Activated CD4-positive, alpha-beta T cell treated with anti-CD3 and anti-CD28 coated beads for 1 hour (primary cell): ENCODE measurements around the gene PROC.
"Not testable (repeated sequence)": the region's sequence is repeated elsewhere in the genome, so short reads cannot be mapped to it uniquely, and the experiment has no call there.

Source experiments
- DNase-seq: peaks from one replicate; pipeline ENCODE4 v3.0.0-alpha.2; 2020

Gene PROC

DNA sequence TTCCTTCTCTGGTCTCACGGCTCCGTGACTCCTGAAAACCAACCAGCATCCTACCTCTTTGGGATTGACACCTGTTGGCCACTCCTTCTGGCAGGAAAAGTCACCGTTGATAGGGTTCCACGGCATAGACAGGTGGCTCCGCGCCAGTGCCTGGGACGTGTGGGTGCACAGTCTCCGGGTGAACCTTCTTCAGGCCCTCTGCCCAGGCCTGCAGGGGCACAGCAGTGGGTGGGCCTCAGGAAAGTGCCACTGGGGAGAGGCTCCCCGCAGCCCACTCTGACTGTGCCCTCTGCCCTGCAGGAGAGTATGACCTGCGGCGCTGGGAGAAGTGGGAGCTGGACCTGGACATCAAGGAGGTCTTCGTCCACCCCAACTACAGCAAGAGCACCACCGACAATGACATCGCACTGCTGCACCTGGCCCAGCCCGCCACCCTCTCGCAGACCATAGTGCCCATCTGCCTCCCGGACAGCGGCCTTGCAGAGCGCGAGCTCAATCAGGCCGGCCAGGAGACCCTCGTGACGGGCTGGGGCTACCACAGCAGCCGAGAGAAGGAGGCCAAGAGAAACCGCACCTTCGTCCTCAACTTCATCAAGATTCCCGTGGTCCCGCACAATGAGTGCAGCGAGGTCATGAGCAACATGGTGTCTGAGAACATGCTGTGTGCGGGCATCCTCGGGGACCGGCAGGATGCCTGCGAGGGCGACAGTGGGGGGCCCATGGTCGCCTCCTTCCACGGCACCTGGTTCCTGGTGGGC lies 10.0 kb downstream of the PROC start:
- no peak for DNase-seq

GRCh38 chr2:127428815-127429109 lies 10.5 kb downstream of the PROC start:
- DNase-seq = no peak

- no peak for DNase-seq
Observed at GRCh38 chr2:127429291-127429690, 11.1 kb downstream of the PROC start.

DNA sequence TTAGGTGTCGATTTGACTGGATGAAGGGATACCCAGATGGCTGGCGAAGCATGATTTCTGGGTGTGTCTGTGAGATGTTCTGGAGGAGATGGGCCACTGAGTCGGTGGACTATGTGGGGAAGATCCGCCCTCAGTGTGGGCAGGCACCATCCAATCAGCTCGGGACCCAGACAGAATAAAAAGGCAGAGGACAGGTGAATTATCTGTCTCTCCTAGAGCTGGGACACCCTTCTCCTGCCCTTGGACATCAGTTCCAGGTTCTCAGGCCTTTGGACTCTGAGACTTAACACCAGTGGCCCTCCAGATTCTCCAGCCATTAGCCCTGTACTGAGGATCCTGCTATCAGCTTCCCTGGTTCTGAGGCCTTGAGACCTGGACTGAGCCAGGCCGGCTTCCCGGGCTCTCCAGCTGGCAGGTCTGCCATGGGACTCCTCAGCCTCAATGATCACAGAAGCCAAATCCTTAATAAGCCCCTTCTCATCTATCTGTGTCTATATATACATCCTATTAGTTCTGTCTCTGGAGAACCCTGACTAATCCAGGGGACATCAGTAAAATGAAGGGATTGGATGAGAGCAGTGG lies 11.7 kb downstream of the PROC start:
- DNase-seq = no peak

DNA sequence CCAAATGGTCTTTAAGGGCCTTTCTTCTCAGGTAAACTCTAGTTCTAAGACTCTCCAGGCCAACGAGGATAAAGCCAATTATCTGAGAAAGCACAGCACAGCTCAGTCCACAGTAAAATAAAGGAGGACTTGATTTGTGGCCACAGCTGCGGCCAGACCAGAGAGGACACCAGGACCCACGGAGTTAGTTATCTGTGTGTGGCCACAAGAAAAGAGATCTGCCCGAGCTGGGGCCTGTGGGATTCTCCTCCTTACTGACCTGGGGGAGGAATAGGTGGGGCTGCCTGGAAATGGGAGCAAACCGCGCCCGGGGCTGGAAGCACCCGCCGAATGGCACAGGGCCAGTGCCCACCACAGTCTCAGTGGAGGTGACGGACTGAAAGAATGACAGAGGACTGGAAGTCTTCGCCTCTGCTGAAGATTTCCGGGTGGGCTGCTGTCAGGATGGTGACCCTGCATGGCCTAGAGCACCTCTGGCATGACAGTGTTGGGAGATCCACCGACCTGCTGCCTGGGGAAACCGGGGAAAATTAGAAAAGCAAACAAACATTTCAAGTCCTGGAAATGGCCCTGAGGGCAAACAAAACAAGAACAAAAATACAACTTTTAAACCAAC lies 13.3 kb downstream of the PROC start:
- DNase-seq = no peak

DNA sequence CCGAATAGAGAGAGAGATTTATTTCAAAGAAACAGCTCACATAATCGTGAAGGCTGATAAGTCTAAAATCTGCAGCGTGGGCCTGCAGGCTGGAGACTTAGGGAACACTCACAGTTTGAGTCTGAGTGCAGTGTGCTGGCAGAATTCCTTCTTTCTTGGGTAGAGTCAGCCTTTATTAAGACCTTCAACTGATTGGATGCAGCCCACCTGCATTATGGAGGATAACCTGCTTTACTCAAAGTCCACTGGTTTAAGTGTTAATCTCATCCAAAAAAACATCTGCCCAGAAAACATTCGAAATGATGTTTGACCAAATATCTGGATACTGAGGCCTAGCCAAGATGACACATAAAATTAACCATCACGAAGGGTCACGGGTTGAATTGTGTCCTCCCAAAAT lies 16.3 kb downstream of the PROC start:
- DNase-seq = no peak

GRCh38 chr2:127437056-127437455 lies 18.8 kb downstream of the PROC start:
- DNase-seq = no peak

GRCh38 chr2:127437781-127438726 lies 19.8 kb downstream of the PROC start:
- DNase-seq = no peak

DNA sequence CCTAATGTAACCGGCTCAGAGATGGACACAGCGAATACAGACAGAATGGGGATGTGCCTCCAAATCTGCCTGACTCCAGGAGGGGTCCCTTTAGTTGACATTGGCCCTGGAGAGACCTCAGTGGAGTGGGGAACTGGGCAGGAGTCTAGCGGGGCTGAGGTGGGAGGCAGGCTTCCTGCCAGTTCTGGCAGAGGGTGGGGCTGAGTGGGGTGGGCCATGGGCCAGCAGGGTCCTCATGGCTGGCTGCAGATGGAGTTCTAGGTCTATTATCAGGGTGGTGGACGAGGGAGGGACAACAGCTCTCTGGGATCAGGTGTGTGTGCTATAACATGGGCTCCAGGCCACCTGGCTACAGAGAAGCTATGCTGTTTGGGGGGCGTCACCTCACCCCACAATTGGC lies 21.1 kb downstream of the PROC start:
- no peak for DNase-seq

DNA sequence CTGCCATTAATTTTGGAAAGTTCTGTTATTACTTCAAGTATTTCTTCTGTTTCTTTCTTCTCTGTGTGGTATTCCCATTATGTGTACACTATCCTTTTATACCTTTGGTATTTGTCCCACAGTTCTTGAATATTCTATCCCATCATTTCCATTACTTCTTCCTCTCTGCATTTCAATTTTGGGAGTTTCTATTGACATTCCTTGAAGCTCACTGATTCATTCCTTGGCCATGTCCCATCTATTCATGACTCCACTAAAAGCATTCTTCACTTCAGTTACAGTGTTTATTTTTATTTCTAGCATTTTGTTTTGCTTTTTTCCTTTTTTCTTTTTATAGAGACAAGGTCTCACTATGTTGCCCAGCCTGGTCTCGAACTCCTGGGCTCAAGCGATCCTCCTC lies 30.3 kb downstream of the PROC start:
- DNase-seq = no peak

GRCh38 chr2:127449414-127449813 lies 31.2 kb downstream of the PROC start:
- no peak for DNase-seq

DNA sequence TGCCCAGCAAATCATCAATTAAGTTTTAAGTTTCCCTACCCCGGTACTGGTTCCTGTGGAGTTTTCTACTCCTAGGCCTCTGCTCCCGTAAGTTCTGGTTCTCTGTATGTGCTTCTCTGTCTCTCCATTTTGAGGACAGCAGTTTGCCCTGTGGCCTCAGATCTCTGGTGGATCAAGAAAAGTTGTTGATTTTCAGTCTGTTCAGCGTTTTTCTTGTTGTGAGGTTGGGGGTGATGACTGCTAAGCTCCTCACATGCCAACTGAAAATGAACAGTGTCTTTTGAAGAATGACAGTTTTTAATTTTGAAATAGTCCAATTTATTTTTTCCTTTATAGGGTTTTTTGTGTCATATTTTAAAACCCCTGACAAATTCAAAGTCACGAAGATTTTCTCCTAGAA lies 31.7 kb downstream of the PROC start:
- DNase-seq = no peak

GRCh38 chr2:127451981-127452380 lies 33.8 kb downstream of the PROC start:
- no peak for DNase-seq

DNA sequence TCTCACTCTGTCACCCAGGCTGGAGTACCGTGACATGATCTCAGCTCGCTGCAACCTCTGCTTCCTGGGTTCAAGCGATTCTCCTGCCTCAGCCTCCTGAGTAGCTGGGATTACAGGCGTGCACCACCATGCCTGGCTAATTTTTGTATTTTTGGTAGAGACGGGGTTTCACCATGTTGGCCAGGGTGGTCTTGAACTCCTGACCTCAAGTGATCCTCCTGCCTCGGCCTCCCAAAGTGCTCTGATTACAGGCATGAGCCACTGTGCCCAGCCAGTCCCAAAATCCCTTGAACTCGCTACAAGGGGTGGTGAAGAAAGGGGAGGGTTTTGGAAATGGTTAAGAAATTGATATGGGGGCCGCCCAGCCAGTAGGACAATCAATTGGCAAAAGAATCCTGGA lies 34.2 kb downstream of the PROC start:
- DNase-seq = not testable (repeated sequence)

GRCh38 chr2:127453013-127453391 lies 34.8 kb downstream of the PROC start:
- no peak for DNase-seq

DNA sequence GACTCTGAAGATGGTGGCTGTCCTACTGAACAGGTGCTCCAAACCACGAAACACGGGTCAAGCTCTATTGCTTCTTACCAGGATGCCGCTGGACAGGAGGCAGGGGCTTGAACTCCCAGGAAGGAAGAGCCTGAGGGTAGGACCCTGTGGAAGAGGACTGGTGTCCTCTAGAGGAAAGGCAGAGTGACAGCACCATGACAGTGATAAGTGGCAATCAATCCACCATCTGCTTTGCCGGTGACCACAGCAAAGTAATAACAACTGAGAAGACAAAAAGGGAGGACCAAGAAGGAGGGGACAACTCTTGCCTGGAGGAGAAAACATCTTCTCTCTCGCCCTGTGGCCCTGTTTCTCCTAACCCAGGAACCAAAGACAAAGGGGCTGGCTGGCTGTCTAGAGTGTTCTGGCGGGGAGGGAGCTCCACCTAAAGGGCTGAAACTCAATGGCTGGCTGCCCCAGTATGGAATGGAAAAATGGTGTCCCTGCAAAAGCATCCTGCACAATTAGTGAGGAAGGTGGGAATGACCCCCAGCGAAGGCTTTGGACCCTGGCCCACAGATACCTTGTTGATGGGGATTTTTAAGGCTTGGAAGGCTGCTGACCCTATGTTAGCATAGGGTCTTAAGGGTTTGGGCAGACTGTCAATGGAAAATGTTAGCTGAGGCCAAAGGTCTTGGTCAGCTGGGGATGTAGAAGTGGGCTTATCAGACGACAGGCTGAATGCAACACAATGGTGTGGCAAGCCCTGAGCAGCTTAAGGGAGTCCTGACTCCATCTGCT lies 35.4 kb downstream of the PROC start:
- DNase-seq = no peak

DNA sequence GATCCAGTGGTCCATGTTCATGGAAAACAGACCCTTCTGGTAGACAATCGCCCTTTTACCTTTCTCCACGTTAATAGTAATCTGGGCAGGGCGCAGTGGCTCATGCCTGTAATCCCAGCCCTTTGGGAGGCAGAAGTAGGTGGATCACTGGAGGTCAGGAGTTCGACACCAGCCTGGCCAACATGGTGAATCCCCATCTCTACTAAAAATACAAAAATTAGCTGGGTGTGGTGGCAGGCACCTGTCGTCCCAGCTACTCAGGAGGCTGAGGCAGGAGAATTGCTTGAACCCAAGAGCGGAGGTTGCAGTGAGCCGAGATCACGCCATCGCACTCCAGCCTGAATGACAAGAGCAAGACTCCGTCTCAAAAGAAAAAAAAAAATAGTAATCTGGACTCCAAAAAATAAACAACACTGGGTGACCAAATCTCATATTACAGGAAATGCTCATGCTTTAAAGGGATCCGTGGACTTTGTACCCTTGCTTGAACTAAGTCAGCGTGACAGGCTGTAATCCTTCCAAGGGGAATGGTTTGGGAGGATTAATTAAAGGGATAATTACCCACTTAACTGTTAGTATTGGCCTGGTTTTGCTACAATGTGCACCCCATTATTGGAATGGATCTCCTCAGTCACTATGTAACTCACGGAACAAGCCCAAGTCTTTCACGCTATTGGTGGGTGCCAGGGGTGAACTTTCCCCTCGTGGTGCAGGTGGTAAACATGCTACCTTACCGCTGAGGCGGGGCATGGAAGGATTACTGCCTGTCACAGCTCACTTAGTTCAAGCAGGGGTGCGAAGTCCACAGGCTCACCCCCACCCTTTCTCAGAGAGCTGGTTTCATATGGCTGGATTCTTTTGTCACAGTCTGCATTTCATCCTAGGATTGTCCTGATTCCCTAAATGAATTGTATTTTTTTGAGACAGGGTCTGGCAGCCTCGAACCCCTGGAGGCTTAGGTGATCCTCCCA lies 36.7 kb downstream of the PROC start:
- DNase-seq = no peak

DNA sequence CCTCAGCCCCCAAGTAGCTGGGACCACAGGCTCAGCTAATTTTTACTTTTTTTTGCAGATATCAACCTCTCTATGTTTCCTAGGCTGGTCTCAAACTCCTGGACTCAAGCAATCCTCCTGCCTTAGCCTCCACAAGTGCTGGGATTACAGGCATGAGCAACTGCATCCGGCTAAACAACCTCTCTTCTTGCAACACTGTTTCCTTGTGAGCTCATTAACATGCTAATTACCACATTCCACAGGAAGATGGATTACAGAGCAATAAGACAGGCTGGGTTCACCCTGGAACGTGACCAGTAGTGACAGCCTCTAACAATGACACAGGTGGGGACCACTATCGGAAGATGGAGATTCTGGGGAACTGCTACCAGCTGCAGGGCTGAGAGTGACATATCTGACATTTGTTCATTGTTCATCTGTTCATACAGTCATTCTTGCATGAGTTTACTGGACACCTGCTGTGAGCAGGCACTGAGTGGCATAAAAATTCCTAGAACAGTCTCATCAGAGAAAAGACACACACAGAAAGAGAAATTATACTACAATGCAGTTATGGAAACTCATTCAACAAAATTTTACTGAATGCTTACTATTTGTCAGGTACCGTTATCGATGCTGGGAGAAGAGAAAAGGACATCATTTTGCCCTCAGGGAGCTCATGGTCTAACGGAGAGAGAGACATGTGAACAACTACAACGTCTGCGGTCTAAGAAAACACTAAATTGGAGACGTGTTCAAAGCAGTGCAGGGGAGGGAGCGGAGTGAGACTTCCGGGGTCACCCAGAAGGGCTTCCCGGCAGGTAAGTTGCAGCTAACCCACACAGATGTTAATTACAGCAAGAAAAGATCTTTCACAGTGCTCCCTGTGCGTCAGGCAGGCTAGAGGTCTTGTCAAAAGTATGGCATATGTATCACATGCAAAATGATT lies 37.6 kb downstream of the PROC start:
- DNase-seq = no peak

DNA sequence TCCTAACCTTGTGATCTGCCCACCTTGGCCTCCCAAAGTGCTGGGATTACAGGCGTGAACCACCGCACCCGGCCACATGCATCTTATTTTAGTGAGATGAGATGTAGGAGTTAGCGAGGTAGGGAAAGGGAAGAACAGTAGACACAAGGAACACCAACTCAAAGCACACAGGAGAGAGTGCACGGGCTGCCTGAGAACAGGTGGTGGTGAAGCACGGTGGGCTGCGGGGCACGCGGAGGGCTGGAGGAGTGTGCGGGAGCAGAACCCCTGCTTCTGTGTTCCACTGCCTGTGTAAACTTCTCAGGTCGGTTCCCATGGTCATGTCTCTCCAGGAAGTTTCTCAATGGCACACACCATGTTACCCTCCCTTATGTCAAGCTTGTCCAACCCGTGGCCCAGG lies 38.7 kb downstream of the PROC start:
- no peak for DNase-seq

- no peak for DNase-seq
Observed at GRCh38 chr2:127462461-127462860, 44.2 kb downstream of the PROC start.
